PFSK-1 (cell line): ENCODE measurements around the gene VCL.

ENCODE experiments used
- FOXP2 ChIP-seq: optimal IDR thresholded peaks from 2 replicates; pipeline ENCODE3; 2011; ENCODE audit warnings: borderline replicate concordance, control low read depth, inconsistent platforms; ENCODE audit not compliant: insufficient read depth; ENCODE audit errors: extremely low read length, extremely low read depth
- POLR2AphosphoS5 ChIP-seq: IDR thresholded peaks from 2 replicates; pipeline ENCODE4 v1.6.1; 2012; ENCODE audit warnings: low read depth, mild to moderate bottlenecking, control low read depth, low read length, moderate library complexity
- REST ChIP-seq, 2 experiments: IDR thresholded peaks; 2 replicates each; pipeline versions ENCODE4 v1.6.1 to v1.8.0; 2011 to 2012; ENCODE audit warnings: low read depth in 2 of 2, low read length in 2 of 2, control low read depth in 1 of 2, inconsistent platforms in 1 of 2, mild to moderate bottlenecking in 1 of 2, moderate library complexity in 1 of 2; ENCODE audit not compliant: insufficient read depth in 1 of 2
- SIN3A ChIP-seq: IDR thresholded peaks from 2 replicates; pipeline ENCODE4 v1.6.1; 2012; ENCODE audit warnings: mild to moderate bottlenecking, low read length, moderate library complexity, borderline replicate concordance; ENCODE audit not compliant: insufficient read depth
- TAF1 ChIP-seq: IDR thresholded peaks from 2 replicates; pipeline ENCODE4 v1.6.1; 2012; ENCODE audit warnings: low read length, control low read depth, borderline replicate concordance; ENCODE audit not compliant: insufficient read depth

VCL gene

GRCh38 chr10:74093530-74094164 lies 95.7 kb downstream of the VCL start:
- no peak for TF ChIP-seq POLR2AphosphoS5
- TF ChIP-seq TAF1, result no peak
- no peak for TF ChIP-seq SIN3A
- no peak for TF ChIP-seq REST (IDR thresholded peaks at IDR 0.05; ENCODE audit: insufficient read depth in 1 of 2, low read depth in 2 of 2, low read length in 2 of 2)
- no peak for TF ChIP-seq FOXP2

GRCh38 chr10:74094231-74094630 lies 96.3 kb downstream of the VCL start:
- TF ChIP-seq REST (IDR thresholded peaks at IDR 0.05; ENCODE audit: insufficient read depth in 1 of 2, low read depth in 2 of 2, low read length in 2 of 2) (no peak), SIN3A (no peak), TAF1 (no peak)

GRCh38 chr10:74096777-74097176 lies 98.9 kb downstream of the VCL start:
- TF ChIP-seq REST (IDR thresholded peaks at IDR 0.05; ENCODE audit: insufficient read depth in 1 of 2, low read depth in 2 of 2, low read length in 2 of 2) (no peak), FOXP2 (no peak), TAF1 (no peak), SIN3A (no peak), POLR2AphosphoS5 (no peak)

- no peak for TF ChIP-seq SIN3A
- TF ChIP-seq POLR2AphosphoS5, result no peak
- TF ChIP-seq REST (IDR thresholded peaks at IDR 0.05; ENCODE audit: insufficient read depth in 1 of 2, low read depth in 2 of 2, low read length in 2 of 2), result no peak
These were observed 99.9 kb downstream of the VCL start for GRCh38 chr10:74097776-74098175.

- TF ChIP-seq FOXP2 (no peak), SIN3A (no peak), REST (IDR thresholded peaks at IDR 0.05; ENCODE audit: insufficient read depth in 1 of 2, low read depth in 2 of 2, low read length in 2 of 2) (no peak), TAF1 (no peak), POLR2AphosphoS5 (no peak)
These were observed 101.5 kb downstream of the VCL start for GRCh38 chr10:74099420-74099819.
